HFFc6 (cell line): Measurements from ENCODE around the gene CELF2. TPM values are rescaled to one million over a fixed set of nuclear protein-coding genes. Genes with fewer than 3 reads are reported as not detected.

Source experiments
- DNase-seq: peaks from one replicate; pipeline ENCODE4 v3.0.0-alpha.2; 2018
- H3K27ac Mint-ChIP-seq: 2 replicates; pipeline ENCODE4 v1.8.0; 2020; ENCODE audit warnings: mild to moderate bottlenecking, mixed read lengths
- H3K27me3 Mint-ChIP-seq: 2 replicates; pipeline ENCODE4 v1.8.0; 2021; ENCODE audit warnings: mild to moderate bottlenecking, moderate library complexity, mixed read lengths; ENCODE audit not compliant: insufficient read depth
- H3K36me3 Mint-ChIP-seq: 2 replicates; pipeline ENCODE4 v1.8.0; 2021; ENCODE audit warnings: low read depth, mixed read lengths
- H3K4me1 Mint-ChIP-seq: 2 replicates; pipeline ENCODE4 v1.8.0; 2020; ENCODE audit warnings: low read depth, mixed read lengths
- H3K4me3 Mint-ChIP-seq: 2 replicates; pipeline ENCODE4 v1.8.0; 2020; ENCODE audit warnings: mild to moderate bottlenecking, moderate library complexity, mixed read lengths
- H3K9me3 Mint-ChIP-seq: 2 replicates; pipeline ENCODE4 v1.8.0; 2020; ENCODE audit warnings: mild to moderate bottlenecking, mixed read lengths
- CTCF ChIP-seq: fragments of 200-600 bp; sonication (generic); IDR thresholded peaks from 2 replicates; pipeline ENCODE4 v1.5.0; 2021; ENCODE audit warnings: antibody characterized with exemption, mild to moderate bottlenecking
- total RNA-seq, 6 experiments: library from RNA; stranded (reverse); fragmentation: NEBNext Ultra II Directional; extraction: Animal tissue kit (Norgen Biotek cat#: 25700); gene quantifications; 2 replicates in 1 of 6; 3 replicates in 5 of 6; pipeline ENCODE4 v1.2.3, GENCODE V29; 2021

Gene CELF2
- total RNA-seq, 6 experiments from 2014 or later, result 2.7 to 5.2 (median 3.5) TPM

- Mint-ChIP-seq H3K27me3 (peaks cover 2% of the 10 kb centered on the region), H3K4me1 (peaks cover 10% of the 10 kb centered on the region; the same call in 1 of the 2 replicates), H3K36me3 (no peaks in the 10 kb centered on the region), H3K9me3 (peaks cover 18% of the 10 kb centered on the region; the same call in 1 of the 2 replicates), H3K27ac (no peak overlapping the region), H3K4me3 (no peak overlapping the region)
- TF ChIP-seq CTCF, result no peak
- DNase-seq, result no peak
These were observed 137.3 kb downstream of the CELF2 start for GRCh38 chr10:11154849-11155498.

GRCh38 chr10:11156480-11156879 lies 138.8 kb downstream of the CELF2 start:
- peaks cover 10% of the 10 kb centered on the region; the same call in 1 of the 2 replicates for H3K4me1 Mint-ChIP-seq
- H3K4me3 Mint-ChIP-seq, result no peak overlapping the region
- DNase-seq, result no peak
- H3K36me3 Mint-ChIP-seq, result 0 out of 2 replicates have a peak, but pooled peaks cover 2% of the 10 kb centered on the region
- no peak overlapping the region for H3K27ac Mint-ChIP-seq
- TF ChIP-seq CTCF, result no peak
- peaks cover 2% of the 10 kb centered on the region for H3K27me3 Mint-ChIP-seq
- peaks cover 22% of the 10 kb centered on the region for H3K9me3 Mint-ChIP-seq

GRCh38 chr10:11157292-11158076 lies 139.8 kb downstream of the CELF2 start:
- DNase-seq, result no peak
- Mint-ChIP-seq H3K4me3 (no peak overlapping the region), H3K36me3 (peaks cover 10% of the 10 kb centered on the region; the same call in 1 of the 2 replicates), H3K9me3 (peaks cover 32% of the 10 kb centered on the region), H3K27me3 (peaks cover 4% of the 10 kb centered on the region), H3K27ac (no peak overlapping the region), H3K4me1 (peaks cover 10% of the 10 kb centered on the region; the same call in 1 of the 2 replicates)
- no peak for TF ChIP-seq CTCF

GRCh38 chr10:11158080-11158479 lies 140.4 kb downstream of the CELF2 start:
- no peak overlapping the region for H3K27ac Mint-ChIP-seq
- TF ChIP-seq CTCF, result no peak
- peaks cover 32% of the 10 kb centered on the region for H3K9me3 Mint-ChIP-seq
- peaks cover 10% of the 10 kb centered on the region; the same call in 1 of the 2 replicates for H3K36me3 Mint-ChIP-seq
- no peak overlapping the region for H3K4me3 Mint-ChIP-seq
- peaks cover 10% of the 10 kb centered on the region; the same call in 1 of the 2 replicates for H3K4me1 Mint-ChIP-seq
- no peak for DNase-seq
- H3K27me3 Mint-ChIP-seq, result peaks cover 4% of the 10 kb centered on the region

GRCh38 chr10:11159543-11160215 lies 142.0 kb downstream of the CELF2 start:
- Mint-ChIP-seq H3K4me3 (no peak overlapping the region), H3K36me3 (peaks cover 10% of the 10 kb centered on the region; the same call in 1 of the 2 replicates), H3K27me3 (peaks cover 5% of the 10 kb centered on the region), H3K4me1 (peaks cover 18% of the 10 kb centered on the region), H3K27ac (no peak overlapping the region), H3K9me3 (peaks cover 28% of the 10 kb centered on the region)
- no peak for DNase-seq
- TF ChIP-seq CTCF, result no peak
